AG20443 (cell line): ENCODE data around the gene CEND1.

Source experiments
- DNase-seq: peaks from one replicate; pipeline ENCODE4 v3.0.0; 2012; ENCODE audit warnings: low spot score, mixed read lengths

CEND1 gene

DNA sequence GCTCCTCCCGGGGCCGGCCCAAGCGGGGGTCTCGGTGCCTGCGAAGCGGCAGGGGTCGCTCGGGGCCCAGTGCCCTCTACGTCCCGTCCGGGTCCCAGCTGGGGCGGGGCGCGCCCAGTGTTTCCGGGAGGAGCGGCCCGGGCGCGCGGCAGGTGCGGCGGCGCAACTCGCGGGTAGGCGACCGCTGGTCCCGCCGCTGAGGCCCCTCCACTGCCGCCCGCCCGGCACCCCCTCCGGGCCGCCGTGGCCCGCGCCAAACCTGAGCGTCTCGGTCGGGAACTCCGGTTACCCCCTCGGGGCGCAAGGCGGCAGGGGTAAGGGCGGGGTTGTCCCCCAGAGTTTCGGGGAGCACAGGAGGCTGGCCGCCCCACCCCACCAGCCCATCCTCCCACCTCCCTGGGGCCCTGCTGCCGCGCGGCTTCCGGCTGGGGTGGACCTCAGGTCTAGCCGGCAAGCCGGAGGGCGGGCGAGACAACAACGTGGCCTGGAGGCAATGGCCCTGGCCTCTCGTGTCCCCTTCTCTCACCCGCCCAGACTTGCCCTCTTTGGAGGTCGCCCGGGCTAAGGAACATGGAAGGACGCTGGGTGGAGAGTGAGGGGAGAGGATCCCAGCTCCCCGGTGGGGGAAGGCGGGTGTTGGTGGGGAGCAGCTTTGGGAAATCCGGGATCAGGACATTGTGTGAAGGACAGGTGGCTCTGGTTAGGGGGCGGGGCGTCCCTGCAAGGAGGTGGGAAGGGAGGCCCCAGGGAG is 37.4 kb upstream of the CEND1 start:
- no peak for DNase-seq

GRCh38 chr11:826836-827145 is 36.9 kb upstream of the CEND1 start:
- DNase-seq = no peak

GRCh38 chr11:826227-826621 is 36.3 kb upstream of the CEND1 start:
- no peak for DNase-seq

- DNase-seq = no peak
These were observed 35.7 kb upstream of the CEND1 start for GRCh38 chr11:825366-826226.

- no peak for DNase-seq
These were observed 35.1 kb upstream of the CEND1 start for GRCh38 chr11:824942-825341.

- no peak for DNase-seq
These were observed 34.5 kb upstream of the CEND1 start for GRCh38 chr11:824292-824880.

DNA sequence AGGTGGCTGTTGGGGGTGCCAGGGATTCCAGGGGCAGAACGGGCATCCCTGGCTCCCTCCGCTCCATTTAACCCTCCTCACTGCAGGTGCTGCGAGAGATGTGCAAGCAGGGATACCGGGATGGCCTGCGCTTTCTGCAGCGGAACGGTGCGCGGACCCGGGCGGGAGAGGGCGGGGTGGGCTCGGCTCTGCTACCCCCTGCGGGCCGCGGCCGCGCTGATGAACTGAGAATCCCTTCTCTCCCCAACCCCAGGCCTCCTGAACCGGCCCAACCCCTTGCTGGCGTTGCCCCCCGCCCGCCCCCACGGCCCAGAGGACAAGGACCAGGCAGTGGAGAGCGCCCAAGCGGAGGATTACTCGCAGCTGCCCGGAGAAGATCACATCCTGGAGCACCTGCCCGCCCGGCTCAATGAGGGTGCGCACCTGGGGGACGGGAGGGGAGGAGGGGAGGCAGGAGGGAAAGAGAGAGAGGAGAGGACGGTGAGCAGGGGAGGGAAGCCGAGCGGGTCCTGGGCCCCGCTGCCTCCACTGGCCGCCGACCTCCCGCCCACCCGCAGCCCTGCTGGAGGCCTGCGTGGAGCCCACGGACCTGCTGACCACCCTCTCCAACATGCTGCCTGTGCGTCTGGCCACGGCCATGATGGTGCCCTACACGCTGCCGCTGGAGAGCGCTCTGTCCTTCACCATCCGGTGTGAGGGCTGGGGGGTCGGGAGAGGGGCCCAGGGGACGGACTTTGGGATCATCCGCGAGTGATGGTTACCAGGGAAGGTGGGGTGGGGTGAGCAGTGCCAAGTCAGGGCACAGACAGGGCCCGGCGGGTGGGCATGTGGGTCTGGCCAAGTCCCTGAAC is 33.8 kb upstream of the CEND1 start:
- no peak for DNase-seq

- no peak for DNase-seq
These were observed 31.9 kb upstream of the CEND1 start for GRCh38 chr11:821512-822371.

DNA sequence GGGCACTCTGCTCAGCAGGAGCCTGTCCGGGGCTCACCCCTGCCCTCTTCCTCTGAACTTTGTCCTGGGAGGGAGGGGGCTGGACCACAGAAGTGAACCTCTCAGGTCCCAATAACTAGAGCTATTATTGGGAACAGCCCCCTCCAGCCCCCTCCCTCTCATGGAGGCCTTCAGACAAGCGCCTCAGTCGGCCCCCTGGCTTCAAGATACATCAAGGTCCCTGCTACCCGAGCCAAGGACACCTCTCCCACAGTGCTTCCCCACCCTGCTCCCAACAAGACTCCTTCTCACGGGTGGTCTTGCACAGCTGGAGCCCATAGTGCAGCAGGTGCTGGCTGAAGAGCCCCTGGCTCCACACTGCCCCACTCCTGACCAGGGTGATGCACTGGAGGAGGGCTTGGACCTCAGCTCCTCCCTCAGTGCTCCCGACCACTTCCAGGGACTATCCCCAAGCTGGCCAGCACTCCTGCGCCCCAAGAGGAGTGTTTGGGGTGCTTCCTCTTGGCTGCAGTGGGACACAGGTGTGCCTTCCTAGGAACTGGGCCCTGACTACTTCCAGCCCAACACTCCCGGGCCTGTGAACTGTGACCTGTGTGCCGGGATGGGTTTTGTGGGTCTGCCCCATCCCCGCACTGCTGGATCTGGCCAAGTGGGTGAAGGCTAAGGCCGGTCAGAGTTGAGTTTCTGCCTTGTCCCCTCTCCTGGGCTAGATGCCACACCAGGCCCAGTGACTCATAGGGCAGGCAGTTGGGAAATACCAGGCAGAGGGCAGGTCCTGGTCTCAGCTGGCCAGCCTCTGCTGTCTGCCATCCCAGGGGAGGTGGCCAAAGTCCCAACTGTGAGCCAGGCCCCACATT is 31.0 kb upstream of the CEND1 start:
- peak; percentile 89 for DNase-seq

GRCh38 chr11:819943-820649 is 30.2 kb upstream of the CEND1 start:
- peak; percentile 58 for DNase-seq

DNA sequence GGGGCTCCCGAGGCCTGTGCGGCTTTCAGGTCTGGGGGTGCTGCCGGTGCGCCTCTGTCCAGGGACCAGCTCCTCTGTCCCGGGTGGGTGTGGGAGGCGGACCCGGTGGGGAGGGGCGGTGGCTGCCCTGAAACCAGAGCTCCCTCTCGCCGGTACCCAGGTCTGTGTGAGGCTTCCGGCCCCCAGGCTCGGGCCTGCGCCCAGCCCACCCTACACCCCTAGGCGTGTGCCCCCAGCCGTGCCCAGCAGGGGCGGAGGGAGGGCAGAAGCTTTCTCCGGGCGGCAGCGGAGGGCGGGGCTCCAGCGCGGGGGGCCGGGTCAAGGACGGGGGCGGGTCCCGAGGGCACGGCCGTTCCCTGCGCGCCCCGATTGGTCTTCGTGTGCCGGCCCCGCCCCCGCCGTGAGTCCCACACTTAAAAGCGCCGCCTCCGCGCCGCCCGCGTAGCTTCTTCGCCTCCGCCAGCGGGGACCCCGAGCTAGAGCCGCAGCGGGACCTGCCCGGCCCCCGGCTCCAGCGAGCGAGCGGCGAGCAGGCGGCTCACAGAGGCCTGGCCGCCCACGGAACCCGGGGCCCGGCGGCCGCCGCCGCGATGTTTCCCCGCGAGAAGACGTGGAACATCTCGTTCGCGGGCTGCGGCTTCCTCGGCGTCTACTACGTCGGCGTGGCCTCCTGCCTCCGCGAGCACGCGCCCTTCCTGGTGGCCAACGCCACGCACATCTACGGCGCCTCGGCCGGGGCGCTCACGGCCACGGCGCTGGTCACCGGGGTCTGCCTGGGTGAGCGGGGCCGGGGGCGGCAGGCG is 29.4 kb upstream of the CEND1 start:
- peak; percentile 95 for DNase-seq

- DNase-seq = peak; percentile 84
These were observed 28.7 kb upstream of the CEND1 start, which contains the start of gene PNPLA2 for GRCh38 chr11:818396-819128. PNPLA2 (plus strand) TSS chr11:818914; CDS start chr11:819719, 805 bp downstream.

DNA sequence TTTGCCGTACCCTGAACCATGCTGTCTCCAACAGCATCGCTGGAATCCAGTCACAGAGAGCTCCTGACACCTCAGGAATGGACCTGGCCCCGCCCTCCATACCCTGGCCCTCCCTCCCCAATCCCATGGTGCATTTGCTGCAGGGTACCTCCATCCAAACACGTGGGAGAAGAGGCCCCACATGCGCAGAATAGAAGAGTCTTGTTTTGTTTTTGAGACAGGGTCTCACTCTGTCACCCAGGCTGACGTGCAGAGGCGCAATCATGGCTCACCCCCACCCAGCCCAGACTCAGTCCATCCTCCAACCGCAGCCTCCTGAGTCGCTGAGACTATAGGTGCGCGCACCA is 26.5 kb upstream of the CEND1 start:
- DNase-seq = no peak

DNA sequence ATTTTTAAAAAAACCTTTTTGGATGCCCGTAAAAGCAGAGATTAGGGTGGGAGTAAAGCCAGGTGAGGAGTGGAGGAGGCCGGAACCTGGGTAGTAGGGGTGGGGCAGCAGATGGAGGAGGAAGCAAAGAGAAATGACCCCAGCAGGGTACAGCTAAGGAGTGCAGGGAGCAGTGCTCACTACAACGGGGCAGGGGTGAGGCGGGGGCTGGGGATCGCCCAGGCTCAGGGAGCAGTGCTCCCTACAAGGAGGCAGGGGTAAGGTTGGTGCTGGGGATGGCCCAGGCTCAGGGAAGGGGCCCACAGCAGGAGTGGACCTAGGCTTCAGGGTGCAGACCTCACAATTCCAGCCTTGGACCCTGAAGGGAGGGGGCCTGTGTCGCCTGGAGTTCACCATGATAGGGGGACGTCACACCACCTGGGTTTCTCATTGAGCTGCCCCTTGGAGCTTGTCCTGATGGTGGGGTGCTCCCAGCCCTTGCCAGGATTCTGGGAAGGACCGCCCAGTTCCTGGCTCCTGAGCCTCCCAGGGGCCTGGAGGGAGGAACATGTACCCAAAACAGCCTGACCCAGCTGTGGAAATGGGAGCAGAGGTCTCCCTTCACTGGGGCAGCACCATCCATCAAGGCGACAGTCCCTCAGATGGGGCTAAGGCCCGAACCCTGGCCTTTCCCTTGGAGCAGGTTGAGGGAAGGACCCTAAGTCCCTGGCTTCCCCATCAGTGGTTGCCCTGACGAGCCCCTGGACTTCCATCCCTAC is 26.0 kb upstream of the CEND1 start:
- no peak for DNase-seq

GRCh38 chr11:813456-814096 is 23.7 kb upstream of the CEND1 start:
- DNase-seq = no peak

- no peak for DNase-seq
These were observed 23.2 kb upstream of the CEND1 start for GRCh38 chr11:813072-813455.

- DNase-seq = no peak
These were observed 22.5 kb upstream of the CEND1 start for GRCh38 chr11:812390-812789.
